Mammary microvascular endothelial cell (primary cell): ENCODE data around the gene KRTAP27-1. TPM values are rescaled to one million over a fixed set of nuclear protein-coding genes. Genes with fewer than 3 reads are reported as not detected.

Source experiments
- total RNA-seq: library from RNA; depleted of rRNA; stranded (reverse); fragments of >200 nt; gene quantifications from 2 replicates; pipeline ENCODE4 v1.2.3, GENCODE V29; 2015

The KRTAP27-1 gene, protein sequence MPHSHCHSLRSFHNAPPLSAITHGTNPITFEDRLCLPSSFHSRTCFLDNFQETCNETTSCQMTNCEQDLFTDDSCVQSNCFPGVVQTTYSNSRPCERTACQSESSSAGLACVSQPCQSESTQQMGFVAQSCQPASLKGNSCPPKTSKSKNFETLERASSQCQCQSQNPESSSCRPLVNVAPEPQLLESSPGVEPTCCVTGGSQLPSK
- not detected in 2 replicates for total RNA-seq

DNA sequence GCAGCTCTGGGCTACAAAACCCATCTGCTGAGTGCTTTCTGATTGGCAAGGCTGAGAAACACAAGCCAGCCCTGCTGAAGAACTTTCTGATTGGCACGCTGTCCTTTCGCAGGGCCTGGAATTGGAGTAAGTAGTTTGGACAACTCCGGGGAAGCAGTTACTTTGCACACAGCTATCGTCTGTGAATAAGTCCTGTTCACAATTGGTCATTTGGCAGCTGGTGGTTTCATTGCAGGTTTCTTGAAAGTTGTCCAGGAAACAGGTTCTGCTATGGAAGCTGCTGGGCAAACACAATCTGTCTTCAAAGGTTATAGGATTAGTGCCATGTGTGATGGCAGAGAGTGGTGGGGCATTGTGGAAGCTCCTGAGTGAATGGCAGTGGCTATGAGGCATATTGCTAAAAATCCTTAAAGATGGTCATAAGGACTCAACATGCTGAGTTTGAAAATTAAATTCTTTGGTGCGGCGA lies at the start of gene KRTAP27-1:
Gene KRTAP27-1, minus strand, starts transcription at position 419 of the 469 bp plus-strand sequence. Its CDS starts 26 bp downstream, at position 393.

DNA sequence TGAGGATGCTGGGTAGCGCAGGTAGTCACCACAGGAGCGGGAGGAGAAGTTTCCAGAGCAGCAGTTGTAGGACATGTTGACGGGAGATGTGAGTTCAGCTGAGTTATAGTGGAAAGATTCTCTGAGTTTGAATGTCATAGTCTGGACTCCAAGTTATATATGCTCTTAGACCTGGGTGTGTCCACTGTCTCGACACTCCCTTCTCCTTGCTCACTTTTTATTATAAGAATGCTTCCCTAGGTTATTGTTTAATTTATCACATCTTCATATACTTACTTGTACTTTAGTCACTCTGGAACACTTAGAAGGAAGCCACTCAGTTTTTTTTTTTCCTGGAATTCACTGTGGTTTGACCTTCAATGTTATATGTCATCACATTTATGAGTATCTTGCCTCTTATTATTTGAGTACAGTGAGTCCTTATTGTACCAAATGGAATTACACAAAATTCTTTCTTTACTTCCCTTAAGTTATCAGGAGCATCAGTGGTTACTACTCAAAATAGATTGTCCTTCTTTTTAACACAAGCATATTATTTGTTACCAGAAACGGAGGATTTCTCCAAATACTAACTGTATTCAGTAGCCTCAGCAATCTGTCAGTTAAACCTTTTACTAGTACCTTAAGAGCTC lies 34.8 kb upstream of the KRTAP27-1 start, which contains the start of gene KRTAP13-2:
Gene KRTAP13-2, minus strand, starts transcription at position 133 of the 632 bp plus-strand sequence. Its CDS starts 58 bp downstream, at position 75.

DNA sequence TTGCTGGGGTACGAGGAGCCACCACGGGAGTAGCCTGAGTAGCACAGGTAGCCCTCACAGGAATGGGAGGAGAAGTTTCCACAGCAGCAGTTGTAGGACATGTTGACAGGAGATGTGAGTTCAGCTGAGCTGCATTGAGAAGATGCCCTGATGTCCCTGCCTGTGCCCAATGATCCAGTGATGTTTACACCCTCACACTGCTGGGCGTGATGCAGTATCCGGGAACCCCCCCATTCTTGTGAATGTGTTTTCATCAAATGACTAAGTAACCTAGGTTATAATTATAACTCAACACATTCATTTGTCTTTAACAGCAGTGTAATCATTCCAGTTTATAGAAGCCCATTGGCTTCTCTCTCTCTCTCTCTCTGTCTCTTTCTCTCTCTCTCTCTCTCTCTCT lies 11.0 kb upstream of the KRTAP27-1 start, which contains the start of gene KRTAP23-1:
Gene KRTAP23-1, minus strand, starts transcription at position 101 of the 400 bp plus-strand sequence. Its CDS starts 0 bp downstream, at position 101.

DNA sequence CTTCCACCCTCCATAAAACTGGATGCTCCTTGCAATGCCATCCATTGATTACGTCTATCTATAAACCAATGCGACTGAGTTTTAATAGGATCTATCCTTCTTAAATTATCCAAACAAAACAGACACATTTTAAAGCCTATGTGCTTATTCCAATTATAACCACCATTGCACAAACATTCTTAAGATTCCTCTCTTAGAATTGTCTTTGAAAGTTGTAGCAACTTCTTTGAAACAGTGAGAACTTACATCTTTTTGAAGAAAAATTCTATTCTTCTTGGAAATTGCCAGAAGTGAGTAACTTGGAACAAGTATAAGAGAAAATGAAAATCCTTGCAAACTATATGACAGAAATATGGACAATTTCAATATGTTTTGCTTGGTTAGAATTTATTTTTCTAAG lies 17.3 kb downstream of the KRTAP27-1 start, which contains the start of gene KRTAP26-1:
Gene KRTAP26-1, minus strand, starts transcription at position 101 of the 400 bp plus-strand sequence. CDS start 280 bp downstream, outside the sequence.

DNA sequence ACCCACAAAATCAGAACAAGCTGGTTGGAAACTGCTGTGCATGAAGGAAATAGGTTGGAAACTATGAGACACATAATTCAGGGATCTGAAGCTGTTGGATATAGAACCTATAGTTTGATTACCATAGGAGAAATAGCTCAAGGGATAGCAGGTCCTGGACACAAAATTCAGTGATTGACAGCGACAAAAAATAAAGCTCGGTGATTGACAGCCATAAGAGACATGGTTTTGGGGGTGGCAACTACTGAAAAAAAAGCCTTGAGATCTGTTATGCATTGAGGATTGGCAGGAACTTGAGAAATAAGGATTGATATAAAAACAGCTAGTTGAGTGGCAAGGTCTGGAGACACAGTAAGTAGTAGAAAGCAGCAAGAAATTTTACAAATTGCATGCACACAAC lies 48.3 kb downstream of the KRTAP27-1 start, which contains the start of gene KRTAP25-1:
Gene KRTAP25-1, minus strand, starts transcription at position 300 of the 400 bp plus-strand sequence. Its CDS starts 24 bp downstream, at position 276.

Other genes with a start within 250 kb of the KRTAP27-1 start
- gene CLDN17, start 170.9 kb downstream of the KRTAP27-1 start, total RNA-seq = not detected in 2 replicates
- gene CLDN8, start 121.6 kb downstream of the KRTAP27-1 start, total RNA-seq = not detected in 2 replicates
- gene KRTAP24-1, start 54.7 kb downstream of the KRTAP27-1 start, total RNA-seq = not detected in 2 replicates
- gene KRTAP25-1, start 48.2 kb downstream of the KRTAP27-1 start, total RNA-seq = not detected in 2 replicates
- gene KRTAP26-1, start 17.4 kb downstream of the KRTAP27-1 start, total RNA-seq = not detected in 2 replicates
- gene KRTAP23-1, start 10.9 kb upstream of the KRTAP27-1 start, total RNA-seq = not detected in 2 replicates
- gene KRTAP13-2, start 34.6 kb upstream of the KRTAP27-1 start, total RNA-seq = not detected in 2 replicates
- not detected in 2 replicates for gene KRTAP13-1, start 58.3 kb upstream of the KRTAP27-1 start, total RNA-seq
- gene KRTAP13-3, start 88.2 kb upstream of the KRTAP27-1 start, total RNA-seq = not detected in 2 replicates
- gene KRTAP13-4, start 92.5 kb upstream of the KRTAP27-1 start, total RNA-seq = not detected in 2 replicates
- not detected in 2 replicates for gene KRTAP15-1, start 102.6 kb upstream of the KRTAP27-1 start, total RNA-seq
- gene KRTAP19-1, start 142.7 kb upstream of the KRTAP27-1 start, total RNA-seq = not detected in 2 replicates
- gene KRTAP19-2, start 149.7 kb upstream of the KRTAP27-1 start, total RNA-seq = not detected in 2 replicates
- not detected in 2 replicates for gene KRTAP19-3, start 154.3 kb upstream of the KRTAP27-1 start, total RNA-seq
- gene KRTAP19-4, start 159.5 kb upstream of the KRTAP27-1 start, total RNA-seq = not detected in 2 replicates
- not detected in 2 replicates for gene KRTAP19-5, start 164.4 kb upstream of the KRTAP27-1 start, total RNA-seq
- not detected in 2 replicates for gene KRTAP19-6, start 204.2 kb upstream of the KRTAP27-1 start, total RNA-seq
- not detected in 2 replicates for gene KRTAP19-7, start 223.6 kb upstream of the KRTAP27-1 start, total RNA-seq